Esophagus squamous epithelium (tissue), 4 donors: ENCODE measurements around the gene RBBP4.

Experiments
- CTCF ChIP-seq, 6 experiments: fragments of 450-650 bp in 4 of 6; fragments of 200-600 bp in 2 of 6; sonication (generic) in 2 of 6; IDR thresholded peaks; one replicate each; pipeline ENCODE4 v1.5.1; 2016 to 2019; ENCODE audit warnings: antibody characterized with exemption in 6 of 6, mild to moderate bottlenecking in 4 of 6, moderate library complexity in 4 of 6
- POLR2A ChIP-seq, 4 donors: fragments of 450-650 bp; IDR thresholded peaks; one replicate each; pipeline ENCODE4 v1.6.1; 2017; ENCODE audit warnings: antibody characterized with exemption in 4 of 4, mild to moderate bottlenecking in 4 of 4, moderate library complexity in 3 of 4

DNA sequence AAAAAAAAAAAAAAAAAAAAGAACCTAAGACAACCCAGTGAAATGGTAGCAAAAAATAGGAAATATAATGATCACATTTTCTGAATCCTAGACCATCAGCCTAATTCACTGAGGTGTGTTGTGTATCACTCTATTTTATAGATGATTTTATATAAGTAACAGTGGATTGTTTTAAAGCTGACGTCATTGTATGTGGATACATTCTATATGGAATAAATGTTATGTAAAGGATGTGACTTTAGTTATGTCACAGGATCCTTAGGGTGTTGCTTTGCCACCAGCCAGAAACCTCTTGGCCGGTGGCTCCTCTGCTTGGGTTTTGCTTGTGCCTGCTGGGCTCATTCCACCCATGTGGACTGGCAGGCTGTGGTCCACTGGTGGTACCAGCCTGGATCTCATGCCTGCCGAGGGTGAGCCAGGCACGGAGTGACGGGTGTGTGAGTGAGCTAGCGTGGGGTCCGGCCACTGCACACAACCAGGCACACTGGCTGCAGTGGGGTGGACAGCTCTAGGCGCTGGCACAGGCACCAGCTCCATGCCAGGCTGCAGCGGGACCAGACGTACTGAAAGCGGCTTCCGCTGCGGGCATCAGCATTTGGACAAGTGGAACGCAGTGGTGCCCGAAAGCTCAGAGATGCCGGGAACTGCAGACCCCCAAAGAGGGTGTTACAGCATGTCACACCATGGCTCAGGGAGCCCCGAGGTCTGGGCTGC is 45.1 kb upstream of the RBBP4 start:
- TF ChIP-seq CTCF (IDR thresholded peaks at IDR 0.05) (no peak), POLR2A (IDR thresholded peaks at IDR 0.05) (no peak)
